Endodermal cell (in vitro differentiated cells): Measurements from ENCODE around the gene IGSF21. TPM values are rescaled to one million over a fixed set of nuclear protein-coding genes. Genes with fewer than 3 reads are reported as not detected.
A peak's percentile ranks its signal among the peaks of the same experiment; 100 is the strongest.

Source experiments
- DNase-seq: peaks from one replicate; pipeline ENCODE4 v3.0.0-alpha.2; 2017
- H3K27ac ChIP-seq: 2 replicates; pipeline ENCODE4 v1.5.1; 2013; ENCODE audit warnings: mild to moderate bottlenecking, low read depth, low read length, moderate library complexity
- H3K27me3 ChIP-seq: 2 replicates; pipeline ENCODE4 v1.6.1; 2013; ENCODE audit warnings: mild to moderate bottlenecking, low read length, moderate library complexity; ENCODE audit not compliant: insufficient read depth, control insufficient read depth, poor library complexity, severe bottlenecking
- H3K36me3 ChIP-seq: 2 replicates; pipeline ENCODE4 v1.7.0; 2013; ENCODE audit warnings: mild to moderate bottlenecking, low read length, moderate library complexity; ENCODE audit not compliant: control insufficient read depth, insufficient read depth
- H3K4me1 ChIP-seq: one replicate; pipeline ENCODE4 v1.7.0; 2013; ENCODE audit warnings: low read length; ENCODE audit not compliant: control insufficient read depth, insufficient read depth
- H3K4me3 ChIP-seq: 2 replicates; pipeline ENCODE4 v1.5.1; 2013; ENCODE audit warnings: mild to moderate bottlenecking, low read length, moderate library complexity
- H3K9ac ChIP-seq: 2 replicates; pipeline ENCODE4 v1.6.1; 2013; ENCODE audit warnings: mild to moderate bottlenecking, low read length, moderate library complexity; ENCODE audit not compliant: poor library complexity, severe bottlenecking; ENCODE audit errors: extremely low read depth
- H3K9me3 ChIP-seq: 2 replicates; pipeline ENCODE4 v1.6.1; 2013; ENCODE audit warnings: mild to moderate bottlenecking, low read length, moderate library complexity; ENCODE audit not compliant: control insufficient read depth
- H3K27ac Mint-ChIP-seq: 2 replicates; pipeline ENCODE4 v1.8.0; 2020; ENCODE audit warnings: mixed read lengths
- H3K27me3 Mint-ChIP-seq: 2 replicates; pipeline ENCODE4 v1.8.0; 2021; ENCODE audit warnings: mild to moderate bottlenecking, mixed read lengths; ENCODE audit not compliant: insufficient read depth
- H3K36me3 Mint-ChIP-seq: 2 replicates; pipeline ENCODE4 v1.8.0; 2020; ENCODE audit warnings: low read depth, mixed read lengths
- H3K4me1 Mint-ChIP-seq: 2 replicates; pipeline ENCODE4 v1.8.0; 2020; ENCODE audit warnings: mixed read lengths
- H3K4me3 Mint-ChIP-seq: 2 replicates; pipeline ENCODE4 v1.8.0; 2020; ENCODE audit warnings: mild to moderate bottlenecking, moderate library complexity, mixed read lengths
- H3K9me3 Mint-ChIP-seq: 2 replicates; pipeline ENCODE4 v1.8.0; 2020; ENCODE audit warnings: mild to moderate bottlenecking, mixed read lengths
- CTCF ChIP-seq: fragments of 200-600 bp; sonication (generic); conservative IDR thresholded peaks from 2 replicates; pipeline ENCODE4 v1.5.0; 2021; ENCODE audit warnings: antibody characterized with exemption, mild to moderate bottlenecking
- WGBS, 2 experiments: methylation state at CpG; one replicate each; pipeline versions ENCODE4 v1.1.5 to v1.1.7; 2013; ENCODE audit warnings: missing lambda C conversion rate in 2 of 2, mixed read lengths in 1 of 2; ENCODE audit not compliant: insufficient coverage in 1 of 2, insufficient read length in 1 of 2; 5-methylcytosine and 5-hydroxymethylcytosine counted together
- total RNA-seq, 2 donors: library from RNA; stranded (reverse); fragmentation: NEBNext Ultra II Directional in 1 of 2; extraction: Animal tissue kit (Norgen Biotek cat#: 25700) in 1 of 2; gene quantifications; 2 replicates in 1 of 2; 3 replicates in 1 of 2; pipeline ENCODE4 v1.2.1, GENCODE V29; 2021

The IGSF21 gene
- total RNA-seq, 2 donors from 2014 or later = 1.3 to 1.7 TPM

GRCh38 chr1:18292531-18292930 is 184.9 kb downstream of the IGSF21 start:
- Histone ChIP-seq H3K4me3 (no peak overlapping the region), H3K27me3 (no peaks in the 10 kb centered on the region), H3K36me3 (no peaks in the 10 kb centered on the region), H3K27ac (no peak overlapping the region), H3K4me1 (peaks cover 7% of the 10 kb centered on the region), H3K9me3 (no peaks in the 10 kb centered on the region), H3K9ac (no peak overlapping the region)
- Mint-ChIP-seq H3K4me1 (peaks cover 6% of the 10 kb centered on the region), H3K4me3 (no peak overlapping the region), H3K27me3 (peaks cover 10% of the 10 kb centered on the region), H3K9me3 (no peaks in the 10 kb centered on the region), H3K36me3 (no peaks in the 10 kb centered on the region), H3K27ac (peak overlapping the region; percentile 44)
- DNase-seq = no peak
- whole genome bisulfite sequencing, 2 experiments = 94 to 95% methylated on average over 6 to 7 of the region's 7 CpGs
- TF ChIP-seq CTCF = no peak

DNA sequence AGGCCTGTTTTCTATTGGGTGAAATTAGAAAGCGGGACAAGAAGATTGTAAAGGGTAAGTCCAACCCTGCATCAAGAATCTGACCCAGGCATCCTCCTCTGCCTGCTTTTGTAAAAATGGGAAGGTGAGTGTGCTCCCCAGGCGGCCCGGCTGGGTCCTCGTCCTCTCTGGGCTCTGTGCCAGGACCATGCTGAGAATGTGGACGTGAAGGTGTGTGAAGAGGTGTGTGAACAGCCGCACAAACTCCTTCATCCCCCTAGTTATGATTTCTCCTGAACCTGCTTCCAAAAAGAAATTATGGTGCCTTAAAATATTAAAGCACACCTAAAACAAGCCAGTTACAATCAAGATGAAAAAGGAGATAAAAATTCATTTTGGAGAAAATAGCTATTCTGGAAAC is 185.7 kb downstream of the IGSF21 start:
- Mint-ChIP-seq H3K9me3 (no peaks in the 10 kb centered on the region), H3K27ac (no peak overlapping the region), H3K27me3 (peaks cover 10% of the 10 kb centered on the region), H3K4me3 (no peak overlapping the region), H3K4me1 (peaks cover 7% of the 10 kb centered on the region), H3K36me3 (no peaks in the 10 kb centered on the region)
- H3K27me3 ChIP-seq = no peaks in the 10 kb centered on the region
- H3K4me3 ChIP-seq = no peak overlapping the region
- no peak for TF ChIP-seq CTCF
- peaks cover 7% of the 10 kb centered on the region for H3K4me1 ChIP-seq
- DNase-seq = no peak
- WGBS, 2 experiments = 88 to 93% methylated on average over 1 to 5 of the region's 6 CpGs
- H3K9me3 ChIP-seq = no peaks in the 10 kb centered on the region
- H3K27ac ChIP-seq = no peak overlapping the region
- no peak overlapping the region for H3K9ac ChIP-seq
- H3K36me3 ChIP-seq = no peaks in the 10 kb centered on the region

- H3K27me3 Mint-ChIP-seq = peaks cover 10% of the 10 kb centered on the region
- H3K4me3 Mint-ChIP-seq = no peak overlapping the region
These were observed 187.0 kb downstream of the IGSF21 start for GRCh38 chr1:18294437-18295176.

More at GRCh38 chr1:18294437-18295176, 187.0 kb downstream of the IGSF21 start:
- H3K36me3 ChIP-seq = no peaks in the 10 kb centered on the region
- TF ChIP-seq CTCF = no peak
- Mint-ChIP-seq H3K36me3 (no peaks in the 10 kb centered on the region), H3K4me1 (peaks cover 15% of the 10 kb centered on the region), H3K9me3 (no peaks in the 10 kb centered on the region), H3K27ac (peak overlapping the region; percentile 52)
- no peaks in the 10 kb centered on the region for H3K27me3 ChIP-seq
- H3K9me3 ChIP-seq = no peaks in the 10 kb centered on the region
- H3K9ac ChIP-seq = no peak overlapping the region
- no peak overlapping the region for H3K4me3 ChIP-seq
- peaks cover 7% of the 10 kb centered on the region for H3K4me1 ChIP-seq
- no peak overlapping the region for H3K27ac ChIP-seq
- peak; percentile 89 for DNase-seq
- 41 to 78% methylated on average over 2 to 16 of the region's 16 CpGs for WGBS, 2 experiments
